Measurements from ENCODE around the gene SPTBN1.

SPTBN1 gene

GRCh38 chr2:54455563-54456361, at the start of gene SPTBN1:
SPTBN1 (plus strand) TSS chr2:54456327; CDS start chr2:54526419, 70,092 bp downstream.
- peak; percentile 52 for DNase-seq

GRCh38 chr2:54407693-54408092, 48.4 kb upstream of the SPTBN1 start:
- DNase-seq: no peak

- DNase-seq: no peak
Measured at GRCh38 chr2:54408288-54408687, 47.8 kb upstream of the SPTBN1 start.

GRCh38 chr2:54409752-54410151, 46.4 kb upstream of the SPTBN1 start:
- no peak for DNase-seq

- no peak for DNase-seq
Measured at GRCh38 chr2:54411801-54412354, 44.2 kb upstream of the SPTBN1 start.

- DNase-seq: peak; percentile 56
Measured at GRCh38 chr2:54416166-54416813, 39.8 kb upstream of the SPTBN1 start.

GRCh38 chr2:54416938-54417337, 39.2 kb upstream of the SPTBN1 start:
- no peak for DNase-seq

- no peak for DNase-seq
Measured at GRCh38 chr2:54417577-54417976, 38.5 kb upstream of the SPTBN1 start.

- DNase-seq: no peak
Measured at GRCh38 chr2:54419388-54419787, 36.7 kb upstream of the SPTBN1 start.

GRCh38 chr2:54419855-54420523, 36.1 kb upstream of the SPTBN1 start:
- DNase-seq: no peak

GRCh38 chr2:54420524-54421172, 35.5 kb upstream of the SPTBN1 start:
- no peak for DNase-seq

- peak; percentile 76 for DNase-seq
Measured at GRCh38 chr2:54422072-54422581, 34.0 kb upstream of the SPTBN1 start.

GRCh38 chr2:54423213-54423612, 32.9 kb upstream of the SPTBN1 start:
- DNase-seq: no peak

- no peak for DNase-seq
Measured at GRCh38 chr2:54424555-54425163, 31.5 kb upstream of the SPTBN1 start.

GRCh38 chr2:54428108-54428831, 27.9 kb upstream of the SPTBN1 start:
- no peak for DNase-seq

GRCh38 chr2:54429054-54429453, 27.1 kb upstream of the SPTBN1 start:
- DNase-seq: no peak

GRCh38 chr2:54429811-54430551, 26.1 kb upstream of the SPTBN1 start:
- DNase-seq: peak; percentile 87

- no peak for DNase-seq
Measured at GRCh38 chr2:54430649-54431048, 25.5 kb upstream of the SPTBN1 start.

GRCh38 chr2:54432251-54433015, 23.7 kb upstream of the SPTBN1 start:
- no peak for DNase-seq

GRCh38 chr2:54434229-54434628, 21.9 kb upstream of the SPTBN1 start:
- no peak for DNase-seq
